SU-DHL-6 (cell line): ENCODE data around the gene G0S2.

Experiments used
- EZH2phosphoT487 ChIP-seq: fragments of 200-600 bp; sonication (generic), shearing (Covaris generic); conservative IDR thresholded peaks from 2 replicates; pipeline ENCODE4 v1.6.1; 2018; ENCODE audit warnings: mild to moderate bottlenecking, antibody characterized with exemption, low read length, moderate library complexity, mixed read lengths
- TF ChIP-seq, protein P1 (sequence below): fragments of 200-600 bp; sonication (generic); IDR thresholded peaks from one replicate; pipeline ENCODE4 v1.5.1; 2017; ENCODE audit warnings: antibody characterized with exemption, mild to moderate bottlenecking, low read length, moderate library complexity; ENCODE audit not compliant: insufficient read depth, poor library complexity, severe bottlenecking

DNA sequence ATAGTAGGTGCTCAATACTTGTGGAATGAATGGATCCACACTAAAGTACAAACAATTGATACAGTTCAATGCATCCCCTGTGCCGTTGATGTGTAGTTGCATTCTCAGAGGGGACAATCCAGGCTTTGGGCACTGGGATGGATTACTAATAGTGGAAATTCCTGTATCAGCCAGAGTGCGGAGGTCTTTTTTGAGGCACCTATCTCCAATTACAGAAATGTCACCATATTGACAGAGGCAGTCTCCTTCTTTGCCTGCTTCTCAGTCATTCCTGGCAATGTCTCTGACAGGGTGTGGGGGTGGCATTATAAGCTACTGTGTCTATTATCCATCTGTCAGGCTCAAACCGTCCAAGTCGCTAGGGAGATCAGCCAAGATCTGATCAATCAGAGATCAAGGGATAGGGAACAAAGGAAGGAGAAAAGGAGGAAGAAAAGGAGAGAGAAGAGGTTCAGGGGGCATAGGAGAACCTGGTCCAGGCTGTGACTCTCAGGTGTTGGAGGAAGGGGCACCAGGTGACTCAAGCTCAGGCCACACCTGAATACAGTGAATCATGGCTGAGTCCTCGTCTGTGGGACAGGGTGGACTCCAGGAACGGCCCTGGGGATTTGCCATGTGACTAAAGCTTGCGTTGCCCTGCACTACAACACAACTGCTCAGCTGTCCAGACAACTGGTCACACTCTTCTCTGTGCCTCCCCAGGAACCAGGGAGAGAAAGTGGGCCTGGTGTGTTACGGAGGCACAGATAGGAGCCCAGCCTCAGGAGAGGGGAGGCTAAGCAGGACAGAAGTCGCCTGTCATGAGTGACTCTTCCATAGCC is 19.6 kb upstream of the G0S2 start:
- TF ChIP-seq, protein P1, sequence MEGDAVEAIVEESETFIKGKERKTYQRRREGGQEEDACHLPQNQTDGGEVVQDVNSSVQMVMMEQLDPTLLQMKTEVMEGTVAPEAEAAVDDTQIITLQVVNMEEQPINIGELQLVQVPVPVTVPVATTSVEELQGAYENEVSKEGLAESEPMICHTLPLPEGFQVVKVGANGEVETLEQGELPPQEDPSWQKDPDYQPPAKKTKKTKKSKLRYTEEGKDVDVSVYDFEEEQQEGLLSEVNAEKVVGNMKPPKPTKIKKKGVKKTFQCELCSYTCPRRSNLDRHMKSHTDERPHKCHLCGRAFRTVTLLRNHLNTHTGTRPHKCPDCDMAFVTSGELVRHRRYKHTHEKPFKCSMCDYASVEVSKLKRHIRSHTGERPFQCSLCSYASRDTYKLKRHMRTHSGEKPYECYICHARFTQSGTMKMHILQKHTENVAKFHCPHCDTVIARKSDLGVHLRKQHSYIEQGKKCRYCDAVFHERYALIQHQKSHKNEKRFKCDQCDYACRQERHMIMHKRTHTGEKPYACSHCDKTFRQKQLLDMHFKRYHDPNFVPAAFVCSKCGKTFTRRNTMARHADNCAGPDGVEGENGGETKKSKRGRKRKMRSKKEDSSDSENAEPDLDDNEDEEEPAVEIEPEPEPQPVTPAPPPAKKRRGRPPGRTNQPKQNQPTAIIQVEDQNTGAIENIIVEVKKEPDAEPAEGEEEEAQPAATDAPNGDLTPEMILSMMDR: no peak
- no peak for TF ChIP-seq EZH2phosphoT487
